ENCODE data around the gene VWA3A. TPM values are rescaled to one million over a fixed set of nuclear protein-coding genes. Genes with fewer than 3 reads are reported as not detected.
A peak's percentile ranks its signal among the peaks of the same experiment; 100 is the strongest.

The VWA3A gene
- total RNA-seq, 4 donors from 2014 or later = 0.18 TPM; not detected in 3

DNA sequence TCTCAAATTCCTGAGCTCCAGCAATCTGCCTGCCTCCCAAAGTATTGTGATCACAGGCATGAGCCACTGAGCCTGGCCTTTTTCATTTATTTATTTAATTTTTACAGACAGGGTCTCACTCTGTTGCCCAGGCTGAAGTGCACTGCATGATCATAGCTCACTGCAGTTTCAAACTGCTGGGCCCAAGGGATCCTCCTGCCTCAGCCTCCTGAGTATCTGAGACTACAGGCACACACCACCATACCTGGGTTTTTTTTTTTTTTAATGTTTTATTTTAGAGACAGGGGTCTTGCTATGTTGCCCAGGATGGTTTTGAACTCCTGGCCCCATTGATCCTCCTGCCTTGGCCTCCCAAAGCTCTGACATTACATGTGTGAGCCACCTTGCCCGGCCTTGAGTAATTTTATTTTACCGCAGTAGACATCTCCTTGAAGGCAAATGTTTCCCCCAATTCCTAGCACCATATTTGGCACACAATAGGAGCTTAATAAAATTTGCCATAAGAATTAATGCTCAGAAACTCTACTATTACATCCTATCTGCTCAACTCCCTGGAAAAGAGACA, 111.8 kb downstream of the VWA3A start:
- Histone ChIP-seq H3K27ac (no peak overlapping the region), H3K9me3 (no peaks in the 10 kb centered on the region), H3K4me1 (peaks cover 0 to 26% (median 9%) of the 10 kb centered on the region in 4 donors), H3K4me3 (no peak overlapping the region), H3K27me3 (no peaks in the 10 kb centered on the region), H3K36me3 (no peaks in the 10 kb centered on the region)
- no peak for DNase-seq
- TF ChIP-seq, protein P1, sequence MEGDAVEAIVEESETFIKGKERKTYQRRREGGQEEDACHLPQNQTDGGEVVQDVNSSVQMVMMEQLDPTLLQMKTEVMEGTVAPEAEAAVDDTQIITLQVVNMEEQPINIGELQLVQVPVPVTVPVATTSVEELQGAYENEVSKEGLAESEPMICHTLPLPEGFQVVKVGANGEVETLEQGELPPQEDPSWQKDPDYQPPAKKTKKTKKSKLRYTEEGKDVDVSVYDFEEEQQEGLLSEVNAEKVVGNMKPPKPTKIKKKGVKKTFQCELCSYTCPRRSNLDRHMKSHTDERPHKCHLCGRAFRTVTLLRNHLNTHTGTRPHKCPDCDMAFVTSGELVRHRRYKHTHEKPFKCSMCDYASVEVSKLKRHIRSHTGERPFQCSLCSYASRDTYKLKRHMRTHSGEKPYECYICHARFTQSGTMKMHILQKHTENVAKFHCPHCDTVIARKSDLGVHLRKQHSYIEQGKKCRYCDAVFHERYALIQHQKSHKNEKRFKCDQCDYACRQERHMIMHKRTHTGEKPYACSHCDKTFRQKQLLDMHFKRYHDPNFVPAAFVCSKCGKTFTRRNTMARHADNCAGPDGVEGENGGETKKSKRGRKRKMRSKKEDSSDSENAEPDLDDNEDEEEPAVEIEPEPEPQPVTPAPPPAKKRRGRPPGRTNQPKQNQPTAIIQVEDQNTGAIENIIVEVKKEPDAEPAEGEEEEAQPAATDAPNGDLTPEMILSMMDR (IDR thresholded peaks at IDR 0.05) = no peak
- no peak for TF ChIP-seq POLR2A (IDR thresholded peaks at IDR 0.05)

- TF ChIP-seq, protein P1 (IDR thresholded peaks at IDR 0.05) = no peak
- no peak for TF ChIP-seq POLR2A (IDR thresholded peaks at IDR 0.05)
- no peaks in the 10 kb centered on the region for H3K9me3 ChIP-seq
- peak overlapping the region; percentile 81 to 97 (median 86) for H3K4me3 ChIP-seq
- H3K27me3 ChIP-seq = no peaks in the 10 kb centered on the region
- H3K27ac ChIP-seq = peak overlapping the region; percentile 72 to 93 (median 83)
- DNase-seq = no peak
- peaks cover 0 to 27% (median 5%) of the 10 kb centered on the region in 4 donors for H3K4me1 ChIP-seq
- H3K36me3 ChIP-seq = no peaks in the 10 kb centered on the region
Measured at GRCh38 chr16:22205577-22206012, 113.3 kb downstream of the VWA3A start.

GRCh38 chr16:22206013-22206841, 113.9 kb downstream of the VWA3A start, which contains the start of gene EEF2K:
EEF2K (plus strand) TSS chr16:22206278; CDS start chr16:22225730, 19,452 bp downstream.
- no peaks in the 10 kb centered on the region for H3K36me3 ChIP-seq
- peak; percentile 86 to 95 (median 95) for DNase-seq
- H3K4me3 ChIP-seq = peak within 1 kb of the TSS; percentile 81 to 97 (median 86)
- no peaks in the 10 kb centered on the region for H3K9me3 ChIP-seq
- peaks cover 0 to 27% (median 5%) of the 10 kb centered on the region in 4 donors for H3K4me1 ChIP-seq
- TF ChIP-seq, protein P1 (IDR thresholded peaks at IDR 0.05) = peak; percentile 85 to 99 (median 93)
- TF ChIP-seq POLR2A (IDR thresholded peaks at IDR 0.05) = peak in 1 of 2 donors; percentile 40
- peak within 1 kb of the TSS; percentile 72 to 93 (median 83) for H3K27ac ChIP-seq
- no peaks in the 10 kb centered on the region for H3K27me3 ChIP-seq

Other genes with a start within 250 kb of the VWA3A start
- gene NPIPB4, start 234.8 kb upstream of the VWA3A start, total RNA-seq = 100 to 1,000 TPM; 120 to 342 (median 219) TPM
- gene UQCRC2, start 139.2 kb upstream of the VWA3A start, total RNA-seq = 100 to 1,000 TPM; 193 to 309 (median 286) TPM
- not detected for gene PDZD9, start 91.4 kb upstream of the VWA3A start, total RNA-seq
- gene MOSMO, start 84.4 kb upstream of the VWA3A start, total RNA-seq = 10 to 100 TPM in 3 of 4 donors, 1 to 10 TPM in 1; 9.9 to 28.0 (median 13.4) TPM
- not detected for gene SDR42E2, start 70.0 kb downstream of the VWA3A start, total RNA-seq
- gene EEF2K, start 113.7 kb downstream of the VWA3A start, total RNA-seq = 10 to 100 TPM; 26.9 to 46.4 (median 36.1) TPM
- 100 to 1,000 TPM in 1 of 4 donors, 10 to 100 TPM in 3; 39.1 to 113 (median 65.1) TPM for gene POLR3E, start 204.9 kb downstream of the VWA3A start, total RNA-seq